SKM-1 treated with dmso at 0.1 percent for 144 hours (cell line): ENCODE measurements around the gene MAGI2.

Experiments
- DNase-seq: peaks from one replicate; lab custom pipeline; 2025; ENCODE audit not compliant: unreplicated experiment; lab: John Stamatoyannopoulos, UW

MAGI2 gene

DNA sequence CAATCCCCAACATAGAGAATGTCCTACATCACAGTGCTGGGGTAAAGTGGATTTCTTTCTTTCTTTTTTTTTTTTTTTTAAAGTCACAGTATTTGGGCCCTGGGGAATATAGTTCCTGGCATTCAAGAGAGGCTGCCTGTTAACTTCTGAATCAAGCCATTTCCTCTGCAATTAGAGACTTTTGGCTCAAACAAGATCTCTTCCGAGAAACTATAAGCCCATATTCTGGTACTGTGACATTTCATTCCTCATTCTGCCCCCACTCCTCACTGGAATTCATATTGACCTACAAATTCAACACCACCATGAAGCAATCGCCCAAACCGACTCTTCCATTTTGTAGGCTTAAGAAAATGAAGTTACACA is 1467.5 kb downstream of the MAGI2 start:
- DNase-seq, result no peak

DNA sequence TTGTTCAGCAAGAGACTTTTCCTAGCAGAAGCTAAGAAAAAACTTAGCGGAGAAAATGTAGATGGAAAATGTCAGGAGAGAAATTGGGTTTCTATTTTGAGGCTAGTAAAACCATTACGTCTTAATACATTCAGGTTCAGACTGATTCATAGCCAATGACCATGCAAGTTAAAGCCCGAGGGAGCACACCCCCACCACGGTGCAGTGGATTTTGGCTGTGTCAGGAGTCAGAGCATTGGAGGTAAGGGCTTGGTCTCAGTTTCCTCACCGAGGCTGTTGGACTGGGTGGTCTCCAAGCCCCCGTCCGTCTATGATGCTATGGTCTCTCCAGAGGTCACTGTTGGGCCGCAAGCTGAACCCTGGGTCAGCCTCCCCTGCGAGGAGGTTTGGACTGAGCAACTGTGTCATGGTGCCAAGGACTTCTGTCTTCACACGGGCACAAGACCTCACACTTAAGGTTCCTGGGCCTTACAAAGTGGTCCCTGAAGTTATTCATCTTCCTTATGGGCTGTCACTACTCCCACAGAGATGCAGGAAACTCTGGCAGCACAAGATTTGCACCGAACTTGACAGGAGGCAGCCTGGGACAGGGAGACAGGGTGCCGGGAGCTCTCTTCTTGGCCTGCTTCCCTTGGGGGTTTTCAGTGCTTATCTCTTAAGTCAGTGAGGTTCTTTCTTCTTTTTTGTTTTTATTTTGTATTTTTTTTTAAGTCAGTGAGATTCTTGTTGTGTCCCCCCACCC is 1468.1 kb downstream of the MAGI2 start:
- DNase-seq, result no peak

DNA sequence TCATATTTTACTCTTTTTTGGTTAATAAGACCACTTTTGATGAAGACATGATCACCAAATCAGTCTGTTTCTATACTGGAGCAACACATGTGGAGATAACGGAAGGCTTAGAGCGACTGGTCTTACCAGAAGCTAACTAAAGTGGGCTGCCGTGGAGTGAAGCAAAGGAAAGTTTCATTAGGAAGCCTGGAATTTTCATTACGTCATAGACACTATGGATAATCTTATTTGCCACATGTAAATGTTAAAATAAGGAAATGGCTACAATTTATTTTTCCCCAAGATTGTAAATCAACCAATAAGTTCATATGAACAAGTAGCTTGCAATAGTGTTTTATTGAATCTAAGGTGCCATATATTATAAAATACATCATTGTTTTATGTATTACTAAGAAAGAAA is 1469.5 kb downstream of the MAGI2 start:
- no peak for DNase-seq

DNA sequence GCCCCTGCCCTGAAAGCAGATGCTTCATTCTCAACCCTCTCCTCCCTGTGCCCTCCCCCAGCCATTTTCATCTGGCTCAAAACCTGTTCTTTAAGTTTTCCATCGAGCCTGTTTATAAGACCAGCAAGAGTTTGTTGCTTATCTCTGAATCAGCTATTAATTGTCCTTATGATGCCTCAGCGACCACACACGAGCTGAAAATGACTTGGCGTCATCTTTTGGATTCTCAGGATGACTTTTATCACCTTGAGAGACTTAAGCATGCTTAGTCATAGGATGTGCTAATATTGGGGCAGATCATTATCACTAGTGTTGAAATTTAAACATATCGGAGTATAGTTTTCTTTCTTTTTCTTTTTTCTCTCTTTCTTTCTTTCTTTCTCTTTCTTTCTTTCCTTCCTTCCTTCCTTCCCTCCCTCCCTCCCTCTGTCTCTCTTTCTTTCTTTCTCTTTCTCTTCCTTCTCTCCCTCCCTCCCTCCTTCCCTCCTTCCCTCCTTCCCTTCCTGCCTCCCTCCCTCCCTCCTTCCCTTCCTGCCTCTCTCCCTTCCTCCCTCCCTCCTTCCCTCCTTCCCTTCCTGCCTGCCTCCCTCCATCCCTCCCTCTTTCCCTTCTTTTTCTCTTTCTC is 1470.4 kb downstream of the MAGI2 start:
- DNase-seq, result no peak

DNA sequence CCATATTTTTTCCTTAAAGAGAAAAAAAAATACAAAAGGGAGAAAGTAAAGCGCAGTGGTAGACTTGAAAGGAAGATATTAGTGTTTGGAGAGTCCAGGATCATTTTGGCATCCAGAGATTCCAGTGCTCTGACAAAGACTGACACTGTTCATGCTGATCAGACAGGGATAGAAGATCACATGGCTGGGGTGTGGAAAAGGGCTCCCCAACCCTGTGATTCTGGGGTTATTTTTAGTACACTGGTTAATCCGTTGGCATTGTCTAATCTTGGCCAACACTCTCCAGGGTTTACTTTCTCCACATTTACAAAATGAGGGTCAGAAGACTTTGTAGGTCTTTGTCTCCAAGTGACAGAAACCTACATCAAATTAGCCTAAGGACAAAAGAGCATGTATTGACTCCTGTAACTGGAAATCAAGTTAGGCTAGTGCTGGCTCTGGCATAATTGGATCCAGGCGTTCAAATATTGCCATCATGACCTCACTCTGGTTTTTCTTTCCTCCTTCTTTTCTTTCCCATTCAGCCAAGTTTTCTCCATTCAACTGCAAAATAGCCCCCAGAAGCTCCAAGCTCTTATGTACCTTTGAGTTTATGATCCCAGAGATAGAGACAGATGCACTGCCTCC is 1473.3 kb downstream of the MAGI2 start:
- DNase-seq, result no peak

DNA sequence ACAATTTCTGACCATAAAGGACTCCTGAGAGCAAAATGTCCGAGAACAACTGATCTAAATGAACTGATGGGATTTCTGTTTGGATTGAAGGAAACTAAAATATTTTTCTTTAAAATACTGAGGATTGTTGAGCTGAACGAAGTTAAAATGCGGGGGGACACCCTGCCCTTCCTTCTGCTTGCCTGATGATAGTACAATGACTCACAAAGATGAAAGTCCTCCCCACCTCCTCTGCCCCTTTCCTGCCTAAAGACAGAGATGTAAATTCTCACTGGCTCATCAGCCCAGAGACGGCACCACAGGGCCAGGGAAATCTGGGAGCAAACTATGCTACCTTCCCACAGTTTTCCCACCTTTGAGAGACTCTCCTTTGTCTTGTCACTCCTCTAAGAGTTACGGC is 1474.2 kb downstream of the MAGI2 start:
- DNase-seq, result no peak

DNA sequence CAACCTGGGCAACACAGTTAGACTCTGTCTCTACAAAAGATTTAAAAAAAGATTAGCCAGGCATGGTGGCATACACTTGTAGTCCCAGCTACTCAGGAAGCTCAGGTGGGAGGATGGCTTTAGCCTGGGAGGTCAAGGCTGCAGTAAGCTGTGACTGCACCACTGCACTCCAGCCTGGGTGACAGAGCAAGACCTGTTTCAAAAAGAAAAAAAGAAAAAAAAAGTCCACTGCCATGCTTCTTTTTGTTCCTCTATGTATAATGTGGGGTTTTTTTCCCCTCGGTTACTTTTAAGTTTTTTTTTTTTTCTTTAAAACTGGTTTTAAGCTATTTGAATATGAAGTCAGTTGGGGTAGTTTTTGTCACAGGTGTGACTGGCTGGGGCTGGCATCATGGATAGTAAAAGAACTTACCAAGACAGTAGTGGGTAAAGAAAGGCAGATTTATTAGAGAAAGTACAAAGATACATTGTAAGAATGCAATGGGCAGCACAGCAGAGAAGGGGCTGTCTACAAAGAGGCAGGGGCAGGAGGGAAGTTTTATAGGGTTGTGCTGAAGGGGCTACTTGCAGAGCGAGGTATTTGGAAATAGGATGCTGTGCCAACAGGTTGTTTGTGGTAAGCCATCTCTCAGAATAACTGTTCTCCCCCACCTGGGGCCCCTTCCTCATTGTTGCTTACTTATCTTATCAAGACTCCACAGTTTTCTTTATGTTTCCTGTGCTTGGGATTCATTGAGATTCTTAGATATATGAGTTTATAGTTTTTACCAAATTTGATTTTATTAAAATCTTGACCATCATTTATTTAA is 1477.6 kb downstream of the MAGI2 start:
- peak; percentile 25 for DNase-seq

DNA sequence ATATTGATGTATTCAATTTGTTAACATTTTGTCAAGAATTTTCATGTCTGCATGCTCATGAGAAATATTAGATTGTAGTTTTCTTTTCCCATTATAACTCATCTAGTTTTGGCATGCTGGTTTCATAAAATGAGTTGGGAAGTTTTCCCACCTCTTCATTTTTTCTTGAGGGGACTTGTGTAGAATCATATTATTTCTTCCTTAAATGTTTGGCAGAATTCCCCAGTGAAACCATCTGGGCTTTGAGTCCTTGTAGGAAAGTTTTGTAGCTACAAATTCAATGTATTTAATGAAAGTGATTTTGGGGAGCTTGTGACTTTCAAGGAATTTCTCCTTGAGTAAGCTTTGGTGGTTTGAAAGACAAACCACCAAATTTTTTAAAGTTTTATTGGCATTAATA is 1481.7 kb downstream of the MAGI2 start:
- no peak for DNase-seq

DNA sequence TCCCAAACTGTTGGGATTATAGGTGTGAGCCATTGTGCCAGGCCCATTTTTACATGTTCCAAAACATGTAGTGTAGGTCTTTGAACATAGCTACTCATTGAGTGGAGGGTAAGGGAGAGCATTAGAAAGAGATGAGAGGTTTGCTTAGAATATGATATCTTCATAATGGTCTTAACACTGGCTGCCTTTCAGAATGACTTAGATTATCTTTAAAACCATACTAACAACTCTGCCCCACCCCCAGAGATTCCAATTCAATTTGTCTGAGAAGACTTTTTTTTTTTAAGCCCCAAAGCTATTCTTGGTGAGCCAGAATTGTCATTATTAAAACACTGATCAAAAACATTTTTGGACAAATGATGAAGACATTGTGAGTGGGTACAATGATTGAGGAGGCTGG is 1486.0 kb downstream of the MAGI2 start:
- DNase-seq, result no peak
